ENCODE measurements around the gene SLC22A2.

SLC22A2 gene

GRCh38 chr6:160298121-160298520 is 39.5 kb upstream of the SLC22A2 start:
- Histone ChIP-seq H3K9ac (ENCODE audit: low read depth, low read length) (no peak overlapping the region), H3K27me3 (ENCODE audit: insufficient read depth, low read length, poor library complexity) (peaks cover 2% of the 10 kb centered on the region), H3K79me2 (ENCODE audit: insufficient read depth, low read length) (no peaks in the 10 kb centered on the region), H3K4me2 (ENCODE audit: insufficient read depth, low read length) (no peak overlapping the region), H3K9me3 (ENCODE audit: insufficient read depth, low read length, severe bottlenecking) (no peaks in the 10 kb centered on the region), H3K27ac (ENCODE audit: low read length) (no peak overlapping the region), H2AFZ (ENCODE audit: low read depth, low read length) (no peak overlapping the region), H3K36me3 (ENCODE audit: insufficient read depth, low read length) (no peaks in the 10 kb centered on the region), H3K4me3 (ENCODE audit: low read depth in 1 of 2, low read length in 2 of 2) (no peak overlapping the region), H4K20me1 (ENCODE audit: insufficient read depth, low read length) (no peaks in the 10 kb centered on the region), H3K4me1 (ENCODE audit: insufficient read depth, low read length) (no peaks in the 10 kb centered on the region)
- no peak for ATAC-seq (ENCODE audit: insufficient read depth, low read depth)
- no peak for TF ChIP-seq EZH2 (IDR thresholded peaks at IDR 0.05; ENCODE audit: borderline replicate concordance, low read depth, low read length, severe bottlenecking)
- TF ChIP-seq CTCF (IDR thresholded peaks at IDR 0.05; ENCODE audit: borderline replicate concordance, extremely low read depth, low read length, poor library complexity, severe bottlenecking): no peak
- no peak for DNase-seq

DNA sequence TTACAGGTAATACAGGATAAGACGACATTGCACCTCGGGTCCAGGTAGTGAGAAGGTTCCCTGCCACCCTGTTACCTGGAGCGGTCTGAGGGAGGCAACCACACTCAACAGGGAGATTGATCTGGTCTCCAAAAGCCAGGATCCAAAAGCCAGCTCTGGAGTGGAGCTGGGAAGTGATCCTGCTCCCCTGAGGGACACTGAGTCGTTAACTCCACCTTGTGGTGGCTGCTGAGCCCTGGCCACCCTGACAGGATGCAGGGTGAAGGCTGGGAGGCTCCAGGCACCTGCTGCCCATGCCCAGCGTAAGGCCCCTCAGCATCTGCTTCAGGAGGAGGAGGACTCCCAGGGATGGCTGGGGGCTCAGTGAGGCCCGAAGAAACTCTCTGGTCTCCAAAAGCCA is 38.7 kb upstream of the SLC22A2 start:
- Histone ChIP-seq H3K4me2 (ENCODE audit: insufficient read depth, low read length) (no peak overlapping the region), H3K36me3 (ENCODE audit: insufficient read depth, low read length) (no peaks in the 10 kb centered on the region), H3K79me2 (ENCODE audit: insufficient read depth, low read length) (no peaks in the 10 kb centered on the region), H3K9me3 (ENCODE audit: insufficient read depth, low read length, severe bottlenecking) (no peaks in the 10 kb centered on the region), H3K27me3 (ENCODE audit: insufficient read depth, low read length, poor library complexity) (peaks cover 2% of the 10 kb centered on the region), H4K20me1 (ENCODE audit: insufficient read depth, low read length) (no peaks in the 10 kb centered on the region), H3K27ac (ENCODE audit: low read length) (no peak overlapping the region), H2AFZ (ENCODE audit: low read depth, low read length) (no peak overlapping the region), H3K4me3 (ENCODE audit: low read depth in 1 of 2, low read length in 2 of 2) (no peak overlapping the region), H3K9ac (ENCODE audit: low read depth, low read length) (no peak overlapping the region), H3K4me1 (ENCODE audit: insufficient read depth, low read length) (no peaks in the 10 kb centered on the region)
- no peak for TF ChIP-seq CTCF (IDR thresholded peaks at IDR 0.05; ENCODE audit: borderline replicate concordance, extremely low read depth, low read length, poor library complexity, severe bottlenecking)
- TF ChIP-seq EZH2 (IDR thresholded peaks at IDR 0.05; ENCODE audit: borderline replicate concordance, low read depth, low read length, severe bottlenecking): no peak
- no peak for ATAC-seq (ENCODE audit: insufficient read depth, low read depth)
- no peak for DNase-seq

DNA sequence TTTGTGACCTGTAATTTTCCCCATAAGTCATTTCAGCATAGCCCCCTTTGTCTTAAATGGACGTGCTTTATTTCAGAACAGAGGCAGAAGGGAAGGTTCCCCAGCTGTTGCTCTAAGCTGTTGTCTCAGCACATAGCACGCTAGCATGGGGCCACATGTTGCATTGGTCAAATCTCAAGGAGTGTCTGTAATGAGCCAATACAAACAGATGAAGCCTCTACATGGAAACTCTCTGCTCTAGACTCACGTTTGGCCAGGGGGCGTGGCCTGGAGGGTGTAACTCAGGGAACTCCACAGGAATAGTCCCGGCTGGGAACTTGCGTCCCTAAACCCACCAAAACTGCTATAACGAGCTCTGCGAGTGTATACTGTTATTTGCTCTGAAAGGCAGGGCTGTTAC is 35.2 kb upstream of the SLC22A2 start:
- ATAC-seq (ENCODE audit: insufficient read depth, low read depth) (no peak), DNase-seq (no peak)
- Histone ChIP-seq H3K36me3 (ENCODE audit: insufficient read depth, low read length) (no peaks in the 10 kb centered on the region), H2AFZ (ENCODE audit: low read depth, low read length) (no peak overlapping the region), H3K79me2 (ENCODE audit: insufficient read depth, low read length) (no peaks in the 10 kb centered on the region), H3K27ac (ENCODE audit: low read length) (no peak overlapping the region), H4K20me1 (ENCODE audit: insufficient read depth, low read length) (no peaks in the 10 kb centered on the region), H3K4me3 (ENCODE audit: low read depth in 1 of 2, low read length in 2 of 2) (no peak overlapping the region), H3K27me3 (ENCODE audit: insufficient read depth, low read length, poor library complexity) (peaks cover 2% of the 10 kb centered on the region), H3K4me2 (ENCODE audit: insufficient read depth, low read length) (no peak overlapping the region), H3K4me1 (ENCODE audit: insufficient read depth, low read length) (no peaks in the 10 kb centered on the region), H3K9ac (ENCODE audit: low read depth, low read length) (no peak overlapping the region), H3K9me3 (ENCODE audit: insufficient read depth, low read length, severe bottlenecking) (no peaks in the 10 kb centered on the region)
- TF ChIP-seq CTCF (IDR thresholded peaks at IDR 0.05; ENCODE audit: borderline replicate concordance, extremely low read depth, low read length, poor library complexity, severe bottlenecking): no peak

DNA sequence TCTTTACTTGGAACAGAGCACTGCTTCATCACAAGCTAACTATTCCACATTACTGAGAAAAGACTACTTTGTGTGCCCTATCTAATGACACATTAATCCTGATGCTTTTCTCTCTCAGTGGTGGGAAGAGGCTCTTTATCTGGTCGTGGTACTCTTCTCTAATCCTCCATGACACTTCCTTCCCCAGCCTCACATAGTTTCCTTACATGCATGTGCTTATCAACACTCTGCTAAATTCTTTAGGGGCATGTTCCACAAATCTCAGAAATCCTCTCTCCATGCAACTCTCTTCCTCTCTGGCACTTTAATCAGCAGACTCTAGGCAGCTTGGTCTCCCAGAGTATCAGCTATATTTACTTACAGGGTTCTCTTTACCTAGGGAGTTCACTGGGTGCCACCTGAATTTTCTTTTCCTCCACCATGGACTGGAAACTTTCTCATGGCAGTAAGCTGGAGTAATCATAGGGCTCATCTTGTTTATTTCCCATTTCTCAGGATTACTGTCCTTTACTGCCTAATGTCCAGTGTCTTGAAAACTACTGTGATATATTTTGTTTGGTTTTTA is 27.0 kb upstream of the SLC22A2 start:
- no peak for ATAC-seq (ENCODE audit: insufficient read depth, low read depth)
- Histone ChIP-seq H3K27me3 (ENCODE audit: insufficient read depth, low read length, poor library complexity) (no peaks in the 10 kb centered on the region), H3K9ac (ENCODE audit: low read depth, low read length) (no peak overlapping the region), H4K20me1 (ENCODE audit: insufficient read depth, low read length) (no peaks in the 10 kb centered on the region), H3K4me3 (ENCODE audit: low read depth in 1 of 2, low read length in 2 of 2) (no peak overlapping the region), H3K9me3 (ENCODE audit: insufficient read depth, low read length, severe bottlenecking) (no peaks in the 10 kb centered on the region), H3K4me2 (ENCODE audit: insufficient read depth, low read length) (no peak overlapping the region), H3K36me3 (ENCODE audit: insufficient read depth, low read length) (no peaks in the 10 kb centered on the region), H3K79me2 (ENCODE audit: insufficient read depth, low read length) (no peaks in the 10 kb centered on the region), H2AFZ (ENCODE audit: low read depth, low read length) (no peak overlapping the region), H3K4me1 (ENCODE audit: insufficient read depth, low read length) (no peaks in the 10 kb centered on the region), H3K27ac (ENCODE audit: low read length) (no peak overlapping the region)
- DNase-seq: no peak
- TF ChIP-seq CTCF (IDR thresholded peaks at IDR 0.05; ENCODE audit: borderline replicate concordance, extremely low read depth, low read length, poor library complexity, severe bottlenecking): no peak
- TF ChIP-seq EZH2 (IDR thresholded peaks at IDR 0.05; ENCODE audit: borderline replicate concordance, low read depth, low read length, severe bottlenecking): no peak

Data from DND-41 (cell line).